ENCODE measurements around the gene RNF19B. TPM values are rescaled to one million over a fixed set of nuclear protein-coding genes. Genes with fewer than 3 reads are reported as not detected.

Gene RNF19B
- total RNA-seq, 5 donors from 2014 or later (not counting 1 experiment from before 2014, with no cell fraction given) = 28.7 to 44.8 (median 30.3) TPM

GRCh38 chr1:32891630-32892029, 73.0 kb downstream of the RNF19B start:
- Mint-ChIP-seq H3K36me3 (no peaks in the 10 kb centered on the region), H3K27me3 (peaks cover 70 to 77% of the 10 kb centered on the region in 2 donors), H3K4me1 (peaks cover 6 to 17% (median 11%) of the 10 kb centered on the region in 3 donors), H3K9me3 (no peaks in the 10 kb centered on the region), H3K27ac (no peak overlapping the region), H3K4me3 (peak overlapping the region in 2 of 3 donors; percentile 59 to 81)
- Histone ChIP-seq H3K27me3 (replicated peaks in 1 of 2; ENCODE audit: control insufficient read depth in 2 of 2, extremely low read depth in 1 of 2, insufficient read depth in 2 of 2, low read length in 1 of 2) (peaks cover 10 to 90% of the 10 kb centered on the region in 2 experiments), H3K9me3 (no peaks in the 10 kb centered on the region), H3K4me1 (ENCODE audit: control insufficient read depth in 1 of 2, extremely low read depth in 1 of 2, insufficient read depth in 2 of 2, low read length in 2 of 2) (peaks cover 0 to 18% of the 10 kb centered on the region in 2 experiments), H3K36me3 (ENCODE audit: control insufficient read depth in 2 of 2, extremely low read depth in 1 of 2, insufficient read depth in 1 of 2, low read length in 1 of 2) (no peaks in the 10 kb centered on the region), H3K27ac (ENCODE audit: low read length) (no peak overlapping the region), H3K4me3 (ENCODE audit: control insufficient read depth in 1 of 2, extremely low read depth in 1 of 2, low read length in 1 of 2) (no peak overlapping the region)
- DNase-seq = no peak
- ATAC-seq (replicated peaks in 1 of 4) = no peak
- POLR2A ChIA-PET = interaction anchor here in 1 of 2 donors (0.5 kb wide), 1 partner anchor 1381 kb away, joined by 3 read pairs; no protein-coding TSS in a partner anchor
- WGBS (ENCODE audit: insufficient coverage) = 94% methylated on average over 3 of the region's 3 CpGs
- CTCF ChIA-PET = interaction anchor here (0.6 to 0.7 kb wide), 2 partner anchors 27 to 246 kb away, joined by 3 to 6 read pairs; no protein-coding TSS in a partner anchor

GRCh38 chr1:32891241-32891570, 73.4 kb downstream of the RNF19B start:
- CTCF ChIA-PET = interaction anchor here in 1 of 2 donors (0.6 kb wide), 1 partner anchor 245 kb away, joined by 6 read pairs; no protein-coding TSS in a partner anchor
- no peak for ATAC-seq (replicated peaks in 1 of 4)
- peaks cover 10 to 90% of the 10 kb centered on the region in 2 experiments for H3K27me3 ChIP-seq (replicated peaks in 1 of 2; ENCODE audit: control insufficient read depth in 2 of 2, extremely low read depth in 1 of 2, insufficient read depth in 2 of 2, low read length in 1 of 2)

GRCh38 chr1:32890516-32891240, 73.9 kb downstream of the RNF19B start:
- 84% methylated on average over 6 of the region's 7 CpGs for WGBS (ENCODE audit: insufficient coverage)
- peaks cover 6 to 19% (median 12%) of the 10 kb centered on the region in 3 donors for H3K4me1 Mint-ChIP-seq
- no peaks in the 10 kb centered on the region for H3K9me3 ChIP-seq
- DNase-seq = no peak
- peaks cover 10 to 89% of the 10 kb centered on the region in 2 experiments for H3K27me3 ChIP-seq (replicated peaks in 1 of 2; ENCODE audit: control insufficient read depth in 2 of 2, extremely low read depth in 1 of 2, insufficient read depth in 2 of 2, low read length in 1 of 2)
- H3K27me3 Mint-ChIP-seq = peaks cover 65 to 72% of the 10 kb centered on the region in 2 donors
- no peaks in the 10 kb centered on the region for H3K36me3 Mint-ChIP-seq
- ChIA-PET POLR2A (no interaction called here), CTCF (no interaction called here)
- H3K4me3 Mint-ChIP-seq = no peak overlapping the region
- H3K4me3 ChIP-seq (ENCODE audit: control insufficient read depth in 1 of 2, extremely low read depth in 1 of 2, low read length in 1 of 2) = no peak overlapping the region
- no peak overlapping the region for H3K27ac ChIP-seq (ENCODE audit: low read length)
- no peaks in the 10 kb centered on the region for H3K9me3 Mint-ChIP-seq
- H3K4me1 ChIP-seq (ENCODE audit: control insufficient read depth in 1 of 2, extremely low read depth in 1 of 2, insufficient read depth in 2 of 2, low read length in 2 of 2) = peaks cover 0 to 24% of the 10 kb centered on the region in 2 experiments
- no peaks in the 10 kb centered on the region for H3K36me3 ChIP-seq (ENCODE audit: control insufficient read depth in 2 of 2, extremely low read depth in 1 of 2, insufficient read depth in 1 of 2, low read length in 1 of 2)
- no peak overlapping the region for H3K27ac Mint-ChIP-seq
- no peak for ATAC-seq (replicated peaks in 1 of 4)

More at GRCh38 chr1:32891241-32891570, 73.4 kb downstream of the RNF19B start:
- Histone ChIP-seq H3K4me3 (ENCODE audit: control insufficient read depth in 1 of 2, extremely low read depth in 1 of 2, low read length in 1 of 2) (no peak overlapping the region), H3K27ac (ENCODE audit: low read length) (no peak overlapping the region), H3K9me3 (no peaks in the 10 kb centered on the region), H3K36me3 (ENCODE audit: control insufficient read depth in 2 of 2, extremely low read depth in 1 of 2, insufficient read depth in 1 of 2, low read length in 1 of 2) (no peaks in the 10 kb centered on the region), H3K4me1 (ENCODE audit: control insufficient read depth in 1 of 2, extremely low read depth in 1 of 2, insufficient read depth in 2 of 2, low read length in 2 of 2) (peaks cover 0 to 21% of the 10 kb centered on the region in 2 experiments)
- no peaks in the 10 kb centered on the region for H3K9me3 Mint-ChIP-seq
- WGBS (ENCODE audit: insufficient coverage) = 83% methylated on average over 1 of the region's 1 CpG
- H3K27me3 Mint-ChIP-seq = peaks cover 67 to 72% of the 10 kb centered on the region in 2 donors
- no peak overlapping the region for H3K27ac Mint-ChIP-seq
- H3K4me3 Mint-ChIP-seq = no peak overlapping the region
- POLR2A ChIA-PET = no interaction called here
- peaks cover 6 to 17% (median 11%) of the 10 kb centered on the region in 3 donors for H3K4me1 Mint-ChIP-seq
- no peaks in the 10 kb centered on the region for H3K36me3 Mint-ChIP-seq
- no peak for DNase-seq

GRCh38 chr1:32889731-32890278, 74.8 kb downstream of the RNF19B start:
- Mint-ChIP-seq H3K4me3 (no peak overlapping the region), H3K4me1 (peaks cover 8 to 24% (median 18%) of the 10 kb centered on the region in 3 donors), H3K9me3 (no peaks in the 10 kb centered on the region), H3K36me3 (no peaks in the 10 kb centered on the region), H3K27me3 (peaks cover 74 to 80% of the 10 kb centered on the region in 2 donors), H3K27ac (peak overlapping the region in 1 of 2 donors; percentile 10)
- POLR2A ChIA-PET = no interaction called here
- Histone ChIP-seq H3K4me3 (ENCODE audit: control insufficient read depth in 1 of 2, extremely low read depth in 1 of 2, low read length in 1 of 2) (no peak overlapping the region), H3K4me1 (ENCODE audit: control insufficient read depth in 1 of 2, extremely low read depth in 1 of 2, insufficient read depth in 2 of 2, low read length in 2 of 2) (peaks cover 0 to 24% of the 10 kb centered on the region in 2 experiments), H3K27ac (ENCODE audit: low read length) (no peak overlapping the region), H3K9me3 (no peaks in the 10 kb centered on the region), H3K36me3 (ENCODE audit: control insufficient read depth in 2 of 2, extremely low read depth in 1 of 2, insufficient read depth in 1 of 2, low read length in 1 of 2) (no peaks in the 10 kb centered on the region), H3K27me3 (replicated peaks in 1 of 2; ENCODE audit: control insufficient read depth in 2 of 2, extremely low read depth in 1 of 2, insufficient read depth in 2 of 2, low read length in 1 of 2) (peaks cover 10 to 88% of the 10 kb centered on the region in 2 experiments)
- CTCF ChIA-PET = no interaction called here
- WGBS (ENCODE audit: insufficient coverage) = 93% methylated on average over 2 of the region's 3 CpGs
- no peak for DNase-seq
- ATAC-seq (replicated peaks in 1 of 4) = no peak

- ChIA-PET POLR2A (no interaction called here), CTCF (no interaction called here)
- WGBS (ENCODE audit: insufficient coverage) = 90% methylated on average over 18 of the region's 24 CpGs
- no peak overlapping the region for H3K4me3 ChIP-seq (ENCODE audit: control insufficient read depth in 1 of 2, extremely low read depth in 1 of 2, low read length in 1 of 2)
- no peak overlapping the region for H3K27ac Mint-ChIP-seq
- ATAC-seq (replicated peaks in 1 of 4) = no peak
- H3K36me3 Mint-ChIP-seq = no peaks in the 10 kb centered on the region
- peaks cover 10 to 88% of the 10 kb centered on the region in 2 experiments for H3K27me3 ChIP-seq (replicated peaks in 1 of 2; ENCODE audit: control insufficient read depth in 2 of 2, extremely low read depth in 1 of 2, insufficient read depth in 2 of 2, low read length in 1 of 2)
- no peaks in the 10 kb centered on the region for H3K9me3 ChIP-seq
- no peak overlapping the region for H3K4me3 Mint-ChIP-seq
- no peaks in the 10 kb centered on the region for H3K36me3 ChIP-seq (ENCODE audit: control insufficient read depth in 2 of 2, extremely low read depth in 1 of 2, insufficient read depth in 1 of 2, low read length in 1 of 2)
- H3K27me3 Mint-ChIP-seq = peaks cover 81 to 85% of the 10 kb centered on the region in 2 donors
- H3K4me1 Mint-ChIP-seq = peaks cover 8 to 23% (median 18%) of the 10 kb centered on the region in 3 donors
- H3K9me3 Mint-ChIP-seq = no peaks in the 10 kb centered on the region
- no peak for DNase-seq
- no peak overlapping the region for H3K27ac ChIP-seq (ENCODE audit: low read length)
- H3K4me1 ChIP-seq (ENCODE audit: control insufficient read depth in 1 of 2, extremely low read depth in 1 of 2, insufficient read depth in 2 of 2, low read length in 2 of 2) = peaks cover 0 to 23% of the 10 kb centered on the region in 2 experiments
Measured at GRCh38 chr1:32888677-32889420, 75.8 kb downstream of the RNF19B start.

- ATAC-seq (replicated peaks in 1 of 4) (no peak), DNase-seq (no peak)
- H3K9me3 Mint-ChIP-seq = no peaks in the 10 kb centered on the region
- Histone ChIP-seq H3K4me1 (ENCODE audit: control insufficient read depth in 1 of 2, extremely low read depth in 1 of 2, insufficient read depth in 2 of 2, low read length in 2 of 2) (peaks cover 0 to 16% of the 10 kb centered on the region in 2 experiments), H3K4me3 (ENCODE audit: control insufficient read depth in 1 of 2, extremely low read depth in 1 of 2, low read length in 1 of 2) (no peak overlapping the region), H3K36me3 (ENCODE audit: control insufficient read depth in 2 of 2, extremely low read depth in 1 of 2, insufficient read depth in 1 of 2, low read length in 1 of 2) (no peaks in the 10 kb centered on the region), H3K27ac (ENCODE audit: low read length) (no peak overlapping the region), H3K27me3 (replicated peaks in 1 of 2; ENCODE audit: control insufficient read depth in 2 of 2, extremely low read depth in 1 of 2, insufficient read depth in 2 of 2, low read length in 1 of 2) (peaks cover 10 to 87% of the 10 kb centered on the region in 2 experiments), H3K9me3 (no peaks in the 10 kb centered on the region)
- no CpG with 5 or more reads among the region's 3 CpGs for WGBS (ENCODE audit: insufficient coverage)
- no peak overlapping the region for H3K27ac Mint-ChIP-seq
- H3K4me3 Mint-ChIP-seq = no peak overlapping the region
- ChIA-PET POLR2A (no interaction called here), CTCF (no interaction called here)
- H3K27me3 Mint-ChIP-seq = peaks cover 85 to 86% of the 10 kb centered on the region in 2 donors
- H3K36me3 Mint-ChIP-seq = no peaks in the 10 kb centered on the region
- peaks cover 8 to 21% (median 18%) of the 10 kb centered on the region in 3 donors for H3K4me1 Mint-ChIP-seq
Measured at GRCh38 chr1:32888134-32888533, 76.5 kb downstream of the RNF19B start.

Data from T-cell (primary cell).